A673 (cell line): Measurements from ENCODE around the gene KCTD4.

Experiments
- EZH2 ChIP-seq: fragments of 200-600 bp; sonication (generic); IDR thresholded peaks from 2 replicates; pipeline ENCODE4 v1.6.1; 2017; ENCODE audit warnings: borderline replicate concordance, low read depth, mild to moderate bottlenecking, mixed read lengths, antibody characterized with exemption, low read length; ENCODE audit not compliant: poor library complexity, severe bottlenecking
- TF ChIP-seq, protein P1 (sequence below): fragments of 300-800, 200-600 bp; sonication (generic); conservative IDR thresholded peaks from 2 replicates; pipeline ENCODE4 v1.5.1; 2017; ENCODE audit warnings: low read depth, mild to moderate bottlenecking, antibody characterized with exemption, low read length, moderate library complexity, mixed read lengths

DNA sequence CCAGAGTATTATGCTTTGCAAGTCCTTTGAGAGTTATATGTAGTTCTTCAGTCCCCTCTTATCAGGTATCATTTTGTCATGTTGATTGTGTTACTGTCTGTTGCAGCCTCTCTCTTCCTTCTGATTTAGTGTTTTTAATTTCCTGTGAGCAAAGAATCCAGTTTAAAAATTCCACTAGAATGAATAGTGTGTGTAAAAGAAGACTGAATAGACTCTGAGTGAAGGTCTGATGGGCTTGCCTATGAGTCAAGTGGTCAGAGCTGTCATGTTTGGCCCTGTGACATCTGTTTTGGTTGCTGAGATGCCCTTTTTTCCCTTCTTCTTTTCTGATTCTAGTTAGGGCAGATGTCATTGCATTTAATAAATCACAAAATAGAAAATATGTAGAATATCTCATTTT lies 23.3 kb upstream of the KCTD4 start:
- TF ChIP-seq, protein P1, sequence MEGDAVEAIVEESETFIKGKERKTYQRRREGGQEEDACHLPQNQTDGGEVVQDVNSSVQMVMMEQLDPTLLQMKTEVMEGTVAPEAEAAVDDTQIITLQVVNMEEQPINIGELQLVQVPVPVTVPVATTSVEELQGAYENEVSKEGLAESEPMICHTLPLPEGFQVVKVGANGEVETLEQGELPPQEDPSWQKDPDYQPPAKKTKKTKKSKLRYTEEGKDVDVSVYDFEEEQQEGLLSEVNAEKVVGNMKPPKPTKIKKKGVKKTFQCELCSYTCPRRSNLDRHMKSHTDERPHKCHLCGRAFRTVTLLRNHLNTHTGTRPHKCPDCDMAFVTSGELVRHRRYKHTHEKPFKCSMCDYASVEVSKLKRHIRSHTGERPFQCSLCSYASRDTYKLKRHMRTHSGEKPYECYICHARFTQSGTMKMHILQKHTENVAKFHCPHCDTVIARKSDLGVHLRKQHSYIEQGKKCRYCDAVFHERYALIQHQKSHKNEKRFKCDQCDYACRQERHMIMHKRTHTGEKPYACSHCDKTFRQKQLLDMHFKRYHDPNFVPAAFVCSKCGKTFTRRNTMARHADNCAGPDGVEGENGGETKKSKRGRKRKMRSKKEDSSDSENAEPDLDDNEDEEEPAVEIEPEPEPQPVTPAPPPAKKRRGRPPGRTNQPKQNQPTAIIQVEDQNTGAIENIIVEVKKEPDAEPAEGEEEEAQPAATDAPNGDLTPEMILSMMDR: no peak
- TF ChIP-seq EZH2: no peak
